Measurements from ENCODE around the gene PDE10A. TPM values are rescaled to one million over a fixed set of nuclear protein-coding genes. Genes with fewer than 3 reads are reported as not detected.

Gene PDE10A
- total and polyA plus RNA-seq, 12 donors: 6.8 to 20.4 (median 14.2) TPM

DNA sequence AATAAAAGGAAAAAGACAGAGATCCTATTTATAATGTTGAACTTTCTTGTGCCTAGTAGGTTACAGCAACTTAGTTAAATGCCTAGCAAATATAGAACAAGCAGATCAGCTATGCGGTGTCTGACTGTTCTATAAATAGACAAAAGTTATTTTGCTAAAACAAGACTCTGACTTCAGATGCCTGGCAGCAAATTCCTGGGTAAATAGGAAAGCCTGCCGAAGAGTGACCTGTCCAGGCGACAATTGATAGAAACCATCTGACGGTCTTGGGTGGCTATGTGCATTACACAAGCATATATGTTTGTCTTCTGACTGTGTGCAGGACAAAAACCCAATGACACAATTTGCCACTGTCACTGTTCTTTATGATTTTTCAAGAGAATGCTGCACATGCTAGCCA is 38.0 kb upstream of the PDE10A start:
- Histone ChIP-seq H3K27me3 (no peaks in the 10 kb centered on the region), H3K27ac (peak overlapping the region in 8 of 10 donors; percentile 34 to 84 (median 77)), H3K4me3 (no peak overlapping the region), H3K36me3 (no peaks in the 10 kb centered on the region), H3K9me3 (peaks cover 0 to 40% (median 11%) of the 10 kb centered on the region in 11 donors), H3K4me1 (peaks cover 0 to 51% (median 9%) of the 10 kb centered on the region in 9 donors)
- ATAC-seq: peak; percentile 72 to 93 (median 87)
- TF ChIP-seq, protein P1, sequence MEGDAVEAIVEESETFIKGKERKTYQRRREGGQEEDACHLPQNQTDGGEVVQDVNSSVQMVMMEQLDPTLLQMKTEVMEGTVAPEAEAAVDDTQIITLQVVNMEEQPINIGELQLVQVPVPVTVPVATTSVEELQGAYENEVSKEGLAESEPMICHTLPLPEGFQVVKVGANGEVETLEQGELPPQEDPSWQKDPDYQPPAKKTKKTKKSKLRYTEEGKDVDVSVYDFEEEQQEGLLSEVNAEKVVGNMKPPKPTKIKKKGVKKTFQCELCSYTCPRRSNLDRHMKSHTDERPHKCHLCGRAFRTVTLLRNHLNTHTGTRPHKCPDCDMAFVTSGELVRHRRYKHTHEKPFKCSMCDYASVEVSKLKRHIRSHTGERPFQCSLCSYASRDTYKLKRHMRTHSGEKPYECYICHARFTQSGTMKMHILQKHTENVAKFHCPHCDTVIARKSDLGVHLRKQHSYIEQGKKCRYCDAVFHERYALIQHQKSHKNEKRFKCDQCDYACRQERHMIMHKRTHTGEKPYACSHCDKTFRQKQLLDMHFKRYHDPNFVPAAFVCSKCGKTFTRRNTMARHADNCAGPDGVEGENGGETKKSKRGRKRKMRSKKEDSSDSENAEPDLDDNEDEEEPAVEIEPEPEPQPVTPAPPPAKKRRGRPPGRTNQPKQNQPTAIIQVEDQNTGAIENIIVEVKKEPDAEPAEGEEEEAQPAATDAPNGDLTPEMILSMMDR (IDR thresholded peaks at IDR 0.05): no peak
- peak in 1 of 2 donors; percentile 59 for DNase-seq
- 20 to 39% methylated on average over 4 of the region's 4 CpGs for WGBS, 2 donors
- intact Hi-C loops (cut with DNase I): loop anchor here in 2 of 10 donors (1.0 to 2.0 kb wide), 3 partner anchors 36 to 74 kb away; partner anchors contain the start of gene PDE10A (in 1 of the 2)

DNA sequence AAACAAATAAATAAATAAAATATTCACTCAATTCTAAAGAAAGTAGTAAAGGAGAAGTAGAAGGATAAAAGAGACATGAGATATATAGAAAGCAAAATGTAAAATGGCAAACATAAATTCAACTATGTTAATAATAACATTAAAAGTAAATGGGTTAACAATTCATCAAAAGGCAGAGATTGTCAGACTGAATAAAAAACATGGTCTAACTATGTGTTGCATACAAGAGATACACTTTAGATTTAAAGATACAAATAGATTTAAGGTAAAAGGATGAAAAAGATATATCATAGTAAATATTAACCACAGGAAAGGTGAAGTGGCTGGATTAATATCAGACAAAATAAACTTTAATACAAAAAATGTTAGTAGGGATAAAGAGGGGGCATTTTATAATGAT is 35.8 kb upstream of the PDE10A start:
- no peaks in the 10 kb centered on the region for H3K36me3 ChIP-seq
- peaks cover 0 to 52% (median 10%) of the 10 kb centered on the region in 9 donors for H3K4me1 ChIP-seq
- H3K27ac ChIP-seq: no peak overlapping the region
- H3K27me3 ChIP-seq: no peaks in the 10 kb centered on the region
- DNase-seq (no peak), ATAC-seq (no peak)
- intact Hi-C loops (cut with DNase I): loop anchor here in 1 of 10 donors (5.0 kb wide), 1 partner anchor 37 kb away; the partner anchor contains the start of gene PDE10A
- TF ChIP-seq, protein P1 (IDR thresholded peaks at IDR 0.05): no peak
- H3K9me3 ChIP-seq: peaks cover 0 to 40% (median 11%) of the 10 kb centered on the region in 11 donors
- no peak overlapping the region for H3K4me3 ChIP-seq

DNA sequence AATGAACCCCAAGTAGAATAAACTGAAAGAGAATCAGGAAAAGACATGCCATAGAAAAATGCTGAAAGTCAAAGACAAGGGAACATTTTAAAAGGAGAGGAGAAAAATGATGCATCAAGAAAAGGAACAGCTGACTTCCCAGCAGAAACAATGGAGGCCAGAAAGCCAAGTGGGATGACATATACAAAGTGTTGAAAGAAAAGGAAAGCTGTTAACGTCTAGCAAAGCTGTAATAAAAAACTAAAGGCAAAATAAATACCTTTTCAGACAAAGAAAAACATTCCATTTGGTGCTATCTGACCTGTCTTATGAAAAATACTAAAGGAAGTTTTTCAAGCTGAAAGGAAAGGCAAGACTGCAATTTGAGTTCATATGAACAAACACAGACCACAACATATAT is 34.1 kb upstream of the PDE10A start:
- Histone ChIP-seq H3K4me3 (no peak overlapping the region), H3K4me1 (peaks cover 0 to 43% (median 6%) of the 10 kb centered on the region in 9 donors), H3K27me3 (no peaks in the 10 kb centered on the region), H3K9me3 (peaks cover 0 to 40% (median 11%) of the 10 kb centered on the region in 11 donors), H3K27ac (no peak overlapping the region), H3K36me3 (no peaks in the 10 kb centered on the region)
- no peak for DNase-seq
- intact Hi-C loops (cut with DNase I): loop anchor here in 2 of 10 donors (2.0 to 5.0 kb wide), 2 partner anchors 35 to 78 kb away; partner anchors contain the start of gene PDE10A (in 1 of the 2)
- WGBS, 2 donors: 34 to 45% methylated on average over 1 of the region's 1 CpG
- TF ChIP-seq, protein P1 (IDR thresholded peaks at IDR 0.05): no peak
- no peak for ATAC-seq

DNA sequence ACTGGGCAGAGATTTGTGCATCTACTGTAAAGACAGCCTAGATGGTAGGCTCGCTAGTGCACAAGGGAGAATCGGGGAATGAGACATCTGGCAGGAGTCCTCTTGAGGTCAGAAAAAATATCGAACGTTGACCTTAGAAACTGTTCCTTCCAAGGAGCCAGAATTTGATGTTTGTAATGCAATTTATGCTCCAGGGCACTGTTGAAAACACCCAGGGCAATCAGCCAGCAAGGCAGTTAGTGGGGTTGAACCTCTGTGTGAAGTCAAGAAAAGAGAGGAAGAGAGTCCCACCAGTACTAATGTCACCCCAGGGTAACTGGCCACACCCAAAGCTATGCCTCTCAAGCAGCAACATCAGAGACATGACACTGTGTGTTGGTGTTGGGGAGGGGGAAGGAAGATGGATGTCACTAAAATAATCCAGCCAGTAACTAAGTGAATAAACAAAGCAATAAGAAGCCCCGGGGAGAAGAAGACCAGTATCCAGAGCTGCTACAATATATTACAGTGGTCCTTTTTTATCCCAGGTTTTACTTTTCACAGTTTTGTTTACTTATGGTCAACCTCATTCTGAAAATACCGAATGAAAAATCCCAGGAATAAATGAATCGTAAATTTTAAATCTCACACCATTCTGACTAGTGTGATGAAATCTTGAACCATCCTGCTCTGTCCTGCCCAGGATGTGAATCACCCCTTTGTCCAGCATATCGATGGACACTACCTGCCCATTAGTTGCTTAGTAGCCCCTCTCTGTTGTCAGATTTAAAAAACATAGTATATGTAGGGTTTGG is 32.9 kb upstream of the PDE10A start:
- no peaks in the 10 kb centered on the region for H3K27me3 ChIP-seq
- H3K4me3 ChIP-seq: no peak overlapping the region
- intact Hi-C loops (cut with DNase I): loop anchor here in 2 of 10 donors (2.0 to 5.0 kb wide), 2 partner anchors 34 to 79 kb away; partner anchors contain the start of gene PDE10A (in 1 of the 2)
- H3K9me3 ChIP-seq: peaks cover 0 to 40% (median 11%) of the 10 kb centered on the region in 11 donors
- TF ChIP-seq, protein P1 (IDR thresholded peaks at IDR 0.05): no peak
- DNase-seq (no peak), ATAC-seq (no peak)
- WGBS, 2 donors: 72 to 74% methylated on average over 8 of the region's 8 CpGs
- peaks cover 0 to 31% (median 6%) of the 10 kb centered on the region in 9 donors for H3K4me1 ChIP-seq
- no peaks in the 10 kb centered on the region for H3K36me3 ChIP-seq
- peak overlapping the region in 3 of 10 donors; percentile 3 to 70 (median 11) for H3K27ac ChIP-seq
